Keratinocyte (primary cell): ENCODE results near the gene LCOR.

Source experiments
- CTCF ChIP-seq, 3 experiments: IDR thresholded peaks in 1 of 3; conservative IDR thresholded peaks in 1 of 3; optimal IDR thresholded peaks in 1 of 3; 2 replicates in 2 of 3; 3 replicates in 1 of 3; pipeline versions ENCODE3 to v1.5.1; 2011; ENCODE audit warnings: low read length in 3 of 3, mild to moderate bottlenecking in 3 of 3, moderate library complexity in 2 of 3, control low read depth in 1 of 3, inconsistent platforms in 1 of 3; ENCODE audit not compliant: insufficient read depth in 2 of 3; ENCODE audit errors: extremely low read depth in 1 of 3
- EZH2 ChIP-seq: IDR thresholded peaks from one replicate; pipeline ENCODE4 v1.6.1; 2012; ENCODE audit warnings: inconsistent platforms, mild to moderate bottlenecking, low read length, moderate library complexity

- TF ChIP-seq CTCF (optimal IDR thresholded peaks at IDR 0.05 in 1 of 3, IDR thresholded peaks at IDR 0.05 in 1 of 3, conservative IDR thresholded peaks at IDR 0.05 in 1 of 3; ENCODE audit: extremely low read depth in 1 of 3, insufficient read depth in 2 of 3, low read length in 3 of 3) (no peak), EZH2 (no peak)
Observed at GRCh38 chr10:96992721-96993120, 160.6 kb downstream of the LCOR start.
